Activated CD4-positive, alpha-beta T cell treated with anti-CD3 and anti-CD28 coated beads, Interleukin-2, amount 10 ng/mL, durations not matched to agents 24 days and 14 days (primary cell): Measurements from ENCODE around the gene TCF4. TPM values are rescaled to one million over a fixed set of nuclear protein-coding genes. Genes with fewer than 3 reads are reported as not detected.

Source experiments
- DNase-seq: peaks from one replicate; pipeline ENCODE4 v3.0.0; 2022
- H3K27ac Mint-ChIP-seq: one replicate; pipeline ENCODE4 v1.8.0; 2022; ENCODE audit warnings: mild to moderate bottlenecking, mixed read lengths
- H3K27me3 Mint-ChIP-seq: one replicate; pipeline ENCODE4 v1.8.0; 2022; ENCODE audit warnings: mixed read lengths
- H3K36me3 Mint-ChIP-seq: one replicate; pipeline ENCODE4 v1.8.0; 2022; ENCODE audit warnings: low read depth, mild to moderate bottlenecking, mixed read lengths
- H3K4me1 Mint-ChIP-seq: one replicate; pipeline ENCODE4 v1.8.0; 2021; ENCODE audit warnings: mixed read lengths
- H3K4me3 Mint-ChIP-seq: one replicate; pipeline ENCODE4 v1.8.0; 2022; ENCODE audit warnings: mild to moderate bottlenecking, moderate library complexity, mixed read lengths
- H3K9me3 Mint-ChIP-seq: one replicate; pipeline ENCODE4 v1.8.0; 2021; ENCODE audit warnings: mixed read lengths
- intact Hi-C: fragments of 100-400 bp; cut with micrococcal nuclease; formaldehyde crosslinking; loops from one replicate; pipeline ENCODE4 v1.15.1; 2023
- total RNA-seq: library from RNA; stranded (reverse); gene quantifications from 2 replicates; pipeline ENCODE4 v1.2.3, GENCODE V29; 2022

The TCF4 gene
- total RNA-seq, 1 donor from 2014 or later, result 2.6 TPM

- DNase-seq, result no peak
- no peaks in the 10 kb centered on the region for H3K36me3 Mint-ChIP-seq
- intact Hi-C loops, result no loop called here
- H3K4me1 Mint-ChIP-seq, result peaks cover 4% of the 10 kb centered on the region
- H3K27ac Mint-ChIP-seq, result no peak overlapping the region
- H3K9me3 Mint-ChIP-seq, result no peaks in the 10 kb centered on the region
- H3K27me3 Mint-ChIP-seq, result peaks cover 11% of the 10 kb centered on the region
- no peak overlapping the region for H3K4me3 Mint-ChIP-seq
Observed at GRCh38 chr18:55499526-55499925, 88.5 kb downstream of the TCF4 start.

DNA sequence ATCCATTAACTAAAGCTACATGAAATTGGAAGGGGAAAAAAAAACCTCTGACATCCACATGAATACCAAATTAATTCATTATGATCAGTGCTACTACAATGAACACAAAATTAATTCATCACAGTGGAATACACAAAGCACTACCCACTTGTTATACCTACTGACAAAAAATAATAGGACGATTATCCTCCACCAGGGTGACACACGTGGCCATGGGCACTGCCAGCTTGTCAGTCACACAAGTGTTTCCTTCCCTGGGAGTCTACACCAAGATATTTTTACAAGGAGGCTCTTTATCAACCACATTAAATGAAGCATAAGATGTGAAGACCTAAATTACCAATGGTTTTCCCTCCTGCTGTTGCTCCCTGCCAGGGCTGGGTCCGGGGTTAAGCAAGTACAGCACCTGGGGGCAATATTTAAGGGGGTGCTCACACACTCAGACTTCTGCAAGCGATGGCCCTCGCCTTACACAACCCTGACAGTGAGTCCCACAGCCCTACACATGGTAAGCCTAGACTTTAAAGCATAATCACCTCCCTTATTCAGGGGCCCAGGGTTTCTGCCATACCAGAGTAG lies 90.1 kb downstream of the TCF4 start:
- H3K4me3 Mint-ChIP-seq, result no peak overlapping the region
- intact Hi-C loops, result no loop called here
- no peaks in the 10 kb centered on the region for H3K9me3 Mint-ChIP-seq
- peaks cover 4% of the 10 kb centered on the region for H3K4me1 Mint-ChIP-seq
- no peak overlapping the region for H3K27ac Mint-ChIP-seq
- no peaks in the 10 kb centered on the region for H3K36me3 Mint-ChIP-seq
- no peak for DNase-seq
- peaks cover 22% of the 10 kb centered on the region for H3K27me3 Mint-ChIP-seq

- no peak overlapping the region for H3K27ac Mint-ChIP-seq
- H3K4me1 Mint-ChIP-seq, result no peaks in the 10 kb centered on the region
- no peaks in the 10 kb centered on the region for H3K36me3 Mint-ChIP-seq
- no peak for DNase-seq
- no peak overlapping the region for H3K4me3 Mint-ChIP-seq
- peaks cover 4% of the 10 kb centered on the region for H3K9me3 Mint-ChIP-seq
- peaks cover 36% of the 10 kb centered on the region for H3K27me3 Mint-ChIP-seq
- intact Hi-C loops, result no loop called here
Observed at GRCh38 chr18:55494899-55495298, 93.1 kb downstream of the TCF4 start.

- no peak for DNase-seq
- Mint-ChIP-seq H3K27me3 (peaks cover 38% of the 10 kb centered on the region), H3K9me3 (peaks cover 4% of the 10 kb centered on the region), H3K4me1 (peaks cover 4% of the 10 kb centered on the region), H3K36me3 (no peaks in the 10 kb centered on the region), H3K4me3 (no peak overlapping the region), H3K27ac (no peak overlapping the region)
- intact Hi-C loops, result no loop called here
Observed at GRCh38 chr18:55494441-55494840, 93.6 kb downstream of the TCF4 start.

- intact Hi-C loops, result no loop called here
- Mint-ChIP-seq H3K27ac (no peak overlapping the region), H3K36me3 (no peaks in the 10 kb centered on the region), H3K4me3 (no peak overlapping the region), H3K4me1 (peaks cover 9% of the 10 kb centered on the region), H3K9me3 (peaks cover 4% of the 10 kb centered on the region), H3K27me3 (peaks cover 49% of the 10 kb centered on the region)
- no peak for DNase-seq
Observed at GRCh38 chr18:55491616-55492015, 96.4 kb downstream of the TCF4 start.

DNA sequence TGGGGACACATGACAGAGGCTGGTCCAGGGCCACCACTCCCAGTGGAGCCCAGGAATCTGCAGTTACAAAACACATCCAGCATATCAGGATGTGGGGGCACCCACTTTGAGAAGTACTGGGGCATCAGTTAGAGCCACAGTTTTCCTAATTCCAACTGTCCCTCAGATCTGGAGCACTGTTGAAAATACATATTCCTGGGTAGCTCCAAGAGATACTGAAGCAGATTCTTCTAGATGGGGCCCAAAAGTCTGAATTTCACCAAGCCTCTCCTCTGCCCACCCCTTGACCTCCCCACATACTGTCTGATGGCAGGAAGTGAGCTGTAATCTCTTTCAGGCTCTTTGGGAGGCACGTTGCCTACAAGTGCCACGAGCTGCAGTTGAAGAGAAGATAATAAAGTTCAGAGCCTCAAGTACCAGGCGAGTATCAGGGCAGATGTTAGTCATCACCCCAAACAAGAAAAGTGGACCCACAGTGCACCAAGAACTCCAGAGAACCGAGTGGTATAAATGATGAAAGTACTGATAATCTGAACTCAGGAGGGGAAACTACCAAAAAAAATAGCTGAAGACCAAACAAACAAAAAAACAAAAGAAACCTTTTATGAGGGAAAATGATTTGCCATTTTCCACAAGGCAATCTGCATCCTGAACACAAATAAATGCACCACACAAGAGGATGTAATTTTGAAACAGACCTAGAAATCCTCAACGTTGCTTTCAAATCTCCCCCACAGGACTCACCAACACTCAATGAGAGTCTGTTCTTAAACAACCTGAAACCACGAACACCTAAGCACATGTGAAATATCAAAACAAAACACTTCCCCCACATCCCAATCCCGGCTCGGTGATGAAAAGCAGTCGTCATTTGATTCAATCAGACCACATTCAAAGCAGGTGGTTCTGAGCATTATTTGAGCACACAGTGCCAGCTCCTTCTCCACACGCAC lies 98.7 kb downstream of the TCF4 start:
- Mint-ChIP-seq H3K4me3 (peak overlapping the region; percentile 14), H3K36me3 (no peaks in the 10 kb centered on the region), H3K27me3 (peaks cover 43% of the 10 kb centered on the region), H3K27ac (peak overlapping the region; percentile 82), H3K9me3 (peaks cover 4% of the 10 kb centered on the region), H3K4me1 (peaks cover 9% of the 10 kb centered on the region)
- no peak for DNase-seq
- intact Hi-C loops, result loop anchor here (5.0 kb wide), 1 partner anchor 98 kb away; the partner anchor contains the start of gene TCF4

DNA sequence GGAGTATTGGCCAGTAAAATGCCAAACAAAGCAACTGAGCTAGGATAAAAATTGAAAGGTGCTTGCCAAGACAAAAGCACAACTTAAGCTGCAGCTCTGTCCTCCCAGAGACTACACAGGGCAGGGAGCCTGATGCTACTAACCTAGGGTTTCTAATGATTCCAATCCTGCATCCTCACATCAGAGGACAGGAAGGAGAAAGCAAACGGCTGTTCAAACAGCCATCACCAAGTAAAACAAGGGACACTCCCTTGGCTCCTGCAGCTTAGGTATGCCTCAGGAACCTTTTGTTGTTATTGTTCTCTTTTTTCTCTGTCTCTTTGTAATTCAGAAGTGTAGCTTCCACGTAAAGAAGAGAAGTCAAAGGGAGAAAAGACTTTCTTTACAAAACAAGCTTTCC lies 99.5 kb downstream of the TCF4 start:
- H3K9me3 Mint-ChIP-seq, result peaks cover 4% of the 10 kb centered on the region
- H3K36me3 Mint-ChIP-seq, result no peaks in the 10 kb centered on the region
- H3K27ac Mint-ChIP-seq, result no peak overlapping the region
- H3K4me3 Mint-ChIP-seq, result no peak overlapping the region
- no peak for DNase-seq
- H3K27me3 Mint-ChIP-seq, result peaks cover 38% of the 10 kb centered on the region
- intact Hi-C loops, result loop anchor here (5.0 kb wide), 1 partner anchor 99 kb away; the partner anchor contains the start of gene TCF4
- H3K4me1 Mint-ChIP-seq, result peaks cover 9% of the 10 kb centered on the region

DNA sequence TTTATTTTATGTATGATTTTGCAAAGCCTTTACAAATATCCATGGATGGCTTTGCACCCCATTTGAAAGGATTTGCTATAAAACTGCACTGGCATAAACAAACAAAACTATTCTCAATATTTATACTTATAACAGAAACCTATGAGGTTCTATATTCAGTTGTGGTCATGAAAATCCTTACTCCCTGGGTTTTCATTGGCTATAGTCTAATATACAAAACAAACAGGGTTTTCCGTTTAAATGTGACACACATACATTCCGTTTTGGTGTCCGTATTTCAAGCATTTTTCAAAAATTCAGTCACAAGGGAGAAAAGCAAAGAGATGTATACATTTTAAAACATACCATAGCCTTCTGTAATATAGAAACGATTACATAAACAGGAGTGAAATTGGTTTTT lies 100.0 kb downstream of the TCF4 start:
- H3K4me3 Mint-ChIP-seq, result no peak overlapping the region
- intact Hi-C loops, result loop anchor here (5.0 kb wide), 1 partner anchor 99 kb away; the partner anchor contains the start of gene TCF4

DNA sequence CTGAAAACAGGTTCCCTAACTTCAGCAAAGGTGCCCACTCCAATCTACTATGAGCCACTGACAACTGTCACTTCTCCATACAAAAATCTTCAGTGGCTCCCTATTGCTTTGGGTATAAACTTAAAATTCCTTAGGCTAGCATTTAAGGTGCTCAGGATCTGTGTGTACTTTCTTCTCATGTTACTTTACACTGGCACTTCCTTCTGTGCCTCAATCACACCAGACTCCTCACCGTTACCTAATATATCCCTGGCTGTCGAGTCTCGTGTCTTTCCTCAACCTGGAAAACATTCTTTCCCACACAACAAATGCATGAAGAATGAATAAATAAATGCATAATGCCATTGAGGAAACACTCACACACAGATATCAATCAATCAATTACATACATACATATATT lies 101.1 kb downstream of the TCF4 start:
- H3K36me3 Mint-ChIP-seq, result no peaks in the 10 kb centered on the region
- DNase-seq, result no peak
- peaks cover 4% of the 10 kb centered on the region for H3K9me3 Mint-ChIP-seq
- no peak overlapping the region for H3K4me3 Mint-ChIP-seq
- peaks cover 9% of the 10 kb centered on the region for H3K4me1 Mint-ChIP-seq
- intact Hi-C loops, result loop anchor here (5.0 kb wide), 1 partner anchor 100 kb away; the partner anchor contains the start of gene TCF4
- no peak overlapping the region for H3K27ac Mint-ChIP-seq
- H3K27me3 Mint-ChIP-seq, result peaks cover 27% of the 10 kb centered on the region

More for the DNA sequence above, 100.0 kb downstream of the TCF4 start:
- Mint-ChIP-seq H3K4me1 (peaks cover 9% of the 10 kb centered on the region), H3K27ac (no peak overlapping the region), H3K36me3 (no peaks in the 10 kb centered on the region), H3K27me3 (peaks cover 35% of the 10 kb centered on the region), H3K9me3 (peaks cover 4% of the 10 kb centered on the region)
- DNase-seq, result no peak

DNA sequence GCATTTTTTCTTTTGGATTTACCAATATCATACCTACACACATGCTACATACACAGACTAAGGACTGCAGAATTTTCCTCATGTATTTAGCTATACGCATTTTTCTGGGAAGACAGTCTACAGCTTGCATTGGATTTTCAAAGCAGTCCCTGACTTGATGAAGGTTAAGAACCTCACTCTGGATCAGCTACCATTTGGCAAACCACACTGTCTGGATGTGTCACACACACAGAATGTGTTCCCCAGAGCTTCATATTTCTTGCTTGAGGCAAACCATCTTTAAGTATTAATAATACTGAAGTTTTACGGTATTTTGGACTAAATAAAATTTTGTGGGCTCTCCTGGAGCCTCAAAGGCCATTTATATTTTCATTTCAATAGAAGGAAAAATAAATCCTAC lies 102.3 kb downstream of the TCF4 start:
- no peaks in the 10 kb centered on the region for H3K36me3 Mint-ChIP-seq

GRCh38 chr18:55484773-55485172 lies 103.2 kb downstream of the TCF4 start:
- Mint-ChIP-seq H3K4me3 (no peak overlapping the region), H3K36me3 (no peaks in the 10 kb centered on the region), H3K4me1 (peaks cover 8% of the 10 kb centered on the region), H3K9me3 (no peaks in the 10 kb centered on the region), H3K27me3 (peaks cover 14% of the 10 kb centered on the region), H3K27ac (no peak overlapping the region)
- no peak for DNase-seq
- intact Hi-C loops, result loop anchor here (5.0 kb wide), 1 partner anchor 103 kb away; the partner anchor contains the start of gene TCF4

More for the DNA sequence above, 102.3 kb downstream of the TCF4 start:
- Mint-ChIP-seq H3K27ac (no peak overlapping the region), H3K9me3 (no peaks in the 10 kb centered on the region), H3K4me1 (peaks cover 9% of the 10 kb centered on the region), H3K4me3 (no peak overlapping the region), H3K27me3 (peaks cover 15% of the 10 kb centered on the region)
- DNase-seq, result no peak
- intact Hi-C loops, result loop anchor here (5.0 kb wide), 1 partner anchor 102 kb away; the partner anchor contains the start of gene TCF4

DNA sequence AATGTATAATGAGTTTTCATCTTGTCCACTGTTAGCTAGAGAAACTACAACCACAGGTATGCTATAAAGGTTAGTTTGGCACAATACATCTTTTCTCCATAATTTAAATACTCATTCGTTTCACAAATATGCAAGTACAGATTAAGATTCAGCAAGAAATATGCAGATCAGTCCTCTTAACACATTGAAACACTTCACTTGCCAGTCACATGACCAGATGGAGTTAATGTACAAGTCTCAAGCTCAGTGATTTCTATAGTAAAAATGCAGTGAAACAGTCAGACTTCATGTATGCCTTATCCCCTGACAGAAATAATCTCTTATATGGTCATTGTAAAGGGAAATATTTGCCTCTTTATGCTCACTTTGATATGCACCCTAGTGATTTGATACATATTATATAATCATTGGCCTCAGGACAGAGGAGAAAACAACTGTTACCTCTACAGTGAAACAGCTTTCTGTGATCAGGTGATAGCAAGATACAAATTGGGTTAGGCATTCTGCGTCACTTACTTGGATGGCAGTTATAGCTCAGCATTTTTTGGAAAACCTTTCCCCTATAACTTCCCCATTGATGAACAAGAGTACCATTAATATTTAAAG lies 104.6 kb downstream of the TCF4 start:
- H3K27me3 Mint-ChIP-seq, result peaks cover 8% of the 10 kb centered on the region
- H3K4me3 Mint-ChIP-seq, result no peak overlapping the region
- no peaks in the 10 kb centered on the region for H3K4me1 Mint-ChIP-seq
- DNase-seq, result no peak
- H3K27ac Mint-ChIP-seq, result no peak overlapping the region
- no peaks in the 10 kb centered on the region for H3K9me3 Mint-ChIP-seq
- intact Hi-C loops, result no loop called here
- no peaks in the 10 kb centered on the region for H3K36me3 Mint-ChIP-seq

- Mint-ChIP-seq H3K9me3 (no peaks in the 10 kb centered on the region), H3K4me1 (peaks cover 9% of the 10 kb centered on the region), H3K27ac (no peak overlapping the region), H3K36me3 (no peaks in the 10 kb centered on the region), H3K27me3 (no peaks in the 10 kb centered on the region), H3K4me3 (no peak overlapping the region)
- intact Hi-C loops, result no loop called here
- DNase-seq, result no peak
Observed at GRCh38 chr18:55479656-55480420, 108.2 kb downstream of the TCF4 start.
